K562 (cell line): ENCODE results near the gene PARP4. TPM values are rescaled to one million over a fixed set of nuclear protein-coding genes. Genes with fewer than 3 reads are reported as not detected.

Experiments used
- ATF1 ChIP-seq, 2 experiments: fragments of 450-650 bp in 1 of 2; IDR thresholded peaks; 2 replicates each; pipeline ENCODE4 v1.6.1; 2016; ENCODE audit warnings: missing compliant biosample characterization in 1 of 2, missing genetic modification characterization in 1 of 2
- CC2D1A ChIP-seq: fragments of 450-650 bp; IDR thresholded peaks from 2 replicates; pipeline ENCODE4 v1.6.1; 2017; ENCODE audit warnings: mild to moderate bottlenecking
- CHD4 ChIP-seq: fragments of 200-600 bp; sonication (generic); IDR thresholded peaks from 3 replicates; pipeline ENCODE4 v1.6.1; 2012; ENCODE audit warnings: low read depth, mild to moderate bottlenecking, mixed read lengths, low read length, inconsistent platforms; ENCODE audit not compliant: insufficient read depth, insufficient replicate concordance, poor library complexity, severe bottlenecking
- FOXA3 ChIP-seq, 2 experiments: fragments of 450-650 bp in 1 of 2; sonication (generic) in 1 of 2; formaldehyde crosslinking; IDR thresholded peaks in 1 of 2; conservative IDR thresholded peaks in 1 of 2; 2 replicates each; pipeline versions ENCODE4 v1.4.0 to v1.8.0; 2020 to 2022; ENCODE audit warnings: mild to moderate bottlenecking in 2 of 2, missing genetic modification reagents in 1 of 2
- HDAC6 ChIP-seq: IDR thresholded peaks from 2 replicates; pipeline ENCODE4 v1.6.1; 2012; ENCODE audit warnings: low read depth, mild to moderate bottlenecking, control low read depth, inconsistent platforms, low read length, moderate library complexity
- KDM5B ChIP-seq: fragments of 200-600 bp; sonication (generic); IDR thresholded peaks from 2 replicates; pipeline ENCODE4 v1.6.1; 2012; ENCODE audit warnings: low read depth, mild to moderate bottlenecking, moderate library complexity, low read length, control low read depth, inconsistent platforms; ENCODE audit not compliant: insufficient replicate concordance
- MTA3 ChIP-seq: fragments of 450-650 bp; formaldehyde crosslinking; IDR thresholded peaks from 2 replicates; pipeline ENCODE4 v1.6.1; 2017; ENCODE audit warnings: mild to moderate bottlenecking, borderline replicate concordance
- MXI1 ChIP-seq: IDR thresholded peaks from 2 replicates; pipeline ENCODE4 v1.6.1; 2011; ENCODE audit warnings: low read depth, mild to moderate bottlenecking, improper control_type of control experiment, low read length
- NCOA2 ChIP-seq, 2 experiments: fragments of 450-650 bp; IDR thresholded peaks; 2 replicates each; pipeline ENCODE4 v1.6.1; 2018; ENCODE audit warnings: mild to moderate bottlenecking in 2 of 2, moderate library complexity in 1 of 2; ENCODE audit not compliant: partially characterized antibody in 2 of 2
- NEUROD1 ChIP-seq: fragments of 150-350 bp; IDR thresholded peaks from 2 replicates; pipeline ENCODE4 v1.6.1; 2014; ENCODE audit warnings: borderline replicate concordance, low read length, low read depth; ENCODE audit not compliant: partially characterized antibody
- PHF8 ChIP-seq: fragments of 200-600 bp; sonication (generic); IDR thresholded peaks from 2 replicates; pipeline ENCODE4 v1.6.1; 2012; ENCODE audit warnings: mixed run types, mild to moderate bottlenecking, inconsistent platforms, low read length, moderate library complexity, borderline replicate concordance
- POLR2H ChIP-seq: IDR thresholded peaks from 2 replicates; pipeline ENCODE4 v1.6.1; 2016; ENCODE audit warnings: missing genetic modification characterization, low read depth, mild to moderate bottlenecking, control low read depth, missing compliant biosample characterization, moderate library complexity
- RAD51 ChIP-seq: fragments of 450-650 bp; IDR thresholded peaks from 2 replicates; pipeline ENCODE4 v1.7.1; 2016; ENCODE audit warnings: low read depth, mild to moderate bottlenecking, borderline replicate concordance
- ZBTB1 ChIP-seq: sonication (generic); formaldehyde crosslinking; IDR thresholded peaks from 2 replicates; pipeline ENCODE4 v1.8.1; 2023; ENCODE audit warnings: missing genetic modification reagents, low read depth, mild to moderate bottlenecking, borderline replicate concordance
- ZBTB9 ChIP-seq: fragments of 450-650 bp; formaldehyde crosslinking; IDR thresholded peaks from 2 replicates; pipeline ENCODE4 v1.4.0; 2020; ENCODE audit warnings: mild to moderate bottlenecking, moderate library complexity
- ZNF3 ChIP-seq: fragments of 250-450 bp; sonication (Bioruptor Pico); IDR thresholded peaks from 2 replicates; pipeline ENCODE4 v1.5.0; 2021; ENCODE audit warnings: mild to moderate bottlenecking, moderate library complexity
- ZNF644 ChIP-seq: fragments of 200-800 bp; sonication (Bioruptor generic); IDR thresholded peaks from 2 replicates; pipeline ENCODE4 v1.6.1; 2016; ENCODE audit warnings: low read depth, missing genetic modification characterization, missing compliant biosample characterization
- polyA plus RNA-seq, 8 experiments: library from polyadenylated mRNA; depleted of rRNA in 4 of 8; stranded (reverse) in 5 of 8; unstranded in 3 of 8; fragments of >200 nt; fragmentation: Nextera tagmentation in 2 of 8; fragmentation: Illumina TruSeq in 1 of 8; extraction: Ambion mirVana in 2 of 8; extraction: Trizol in 1 of 8; gene quantifications; 2 replicates each; pipeline versions ENCODE4 v1.2.1 to v1.2.3, GENCODE V29; 2011 to 2014; ENCODE audit warnings: inconsistent platforms in 1 of 8, missing spikeins in 1 of 8
- total RNA-seq, 7 experiments: library from RNA; depleted of rRNA in 6 of 7; stranded (reverse); fragments of >200 nt in 6 of 7; fragmentation: Illumina TruSeq in 2 of 7; extraction: Trizol in 2 of 7; gene quantifications; 2 replicates each; pipeline versions ENCODE4 v1.2.1 to v1.2.3, GENCODE V29; 2011 to 2021; ENCODE audit warnings: low replicate concordance in 1 of 7
- TF ChIP-seq, protein P1 (sequence below): IDR thresholded peaks from 2 replicates; pipeline ENCODE4 v1.6.1; 2011; ENCODE audit warnings: borderline replicate concordance, low read depth, mild to moderate bottlenecking, moderate library complexity, low read length; ENCODE audit not compliant: insufficient read depth, poor library complexity, severe bottlenecking
- TF ChIP-seq, protein P2 (sequence below): IDR thresholded peaks from 3 replicates; pipeline ENCODE4 v1.6.1; 2011; ENCODE audit warnings: borderline replicate concordance, mild to moderate bottlenecking; ENCODE audit not compliant: insufficient read length, insufficient read depth
- TF ChIP-seq, protein P3 (sequence below), 2 experiments: fragments of 450-650 bp in 1 of 2; sonication (generic) in 1 of 2; formaldehyde crosslinking in 1 of 2; IDR thresholded peaks in 1 of 2; conservative IDR thresholded peaks in 1 of 2; 2 replicates each; pipeline versions ENCODE4 v1.6.1 to v1.8.1; 2016 to 2023; ENCODE audit warnings: mild to moderate bottlenecking in 2 of 2, moderate library complexity in 2 of 2, inconsistent platforms in 1 of 2, missing genetic modification reagents in 1 of 2

Gene PARP4
- total and polyA plus RNA-seq, 9 of the 15 experiments (the other 6 are each of a cell fraction or from before 2014, with no cell fraction given), result 6.3 to 26.3 (median 18.8) TPM

DNA sequence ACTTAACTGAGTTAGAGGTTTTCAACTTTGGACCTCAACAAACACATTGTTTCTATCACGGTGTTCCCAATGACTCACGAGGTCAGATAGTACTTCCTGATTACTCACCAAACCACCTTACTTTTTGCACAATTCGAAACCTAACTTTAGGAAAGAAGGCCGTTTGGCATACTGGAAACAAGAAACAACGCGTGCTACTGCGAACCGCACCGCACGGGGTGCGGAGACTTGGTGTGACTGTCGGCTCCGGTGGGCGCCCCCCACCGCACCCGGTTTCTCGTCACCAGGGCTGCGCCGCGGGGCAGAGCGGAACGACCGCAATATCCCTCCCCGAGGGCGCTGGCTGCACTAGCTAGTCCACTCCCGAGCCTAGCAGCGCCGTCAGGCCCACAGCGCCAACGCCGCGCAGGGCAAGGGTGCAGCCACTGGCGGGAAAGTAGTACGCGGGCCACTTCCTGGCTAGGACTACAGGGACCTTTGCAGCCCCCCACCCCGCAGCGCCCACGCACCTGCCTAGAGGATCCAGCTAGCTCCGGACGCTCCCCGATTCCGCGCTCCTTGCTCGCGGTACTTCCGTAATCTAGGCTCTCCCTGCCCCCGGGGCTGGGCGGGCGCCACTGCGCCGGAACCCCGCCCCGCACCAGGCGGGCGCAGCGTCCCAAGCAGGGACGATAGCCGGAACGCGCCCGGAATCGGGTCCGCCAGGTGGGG lies at the start of gene PARP4 (continued):
- TF ChIP-seq, protein P1, sequence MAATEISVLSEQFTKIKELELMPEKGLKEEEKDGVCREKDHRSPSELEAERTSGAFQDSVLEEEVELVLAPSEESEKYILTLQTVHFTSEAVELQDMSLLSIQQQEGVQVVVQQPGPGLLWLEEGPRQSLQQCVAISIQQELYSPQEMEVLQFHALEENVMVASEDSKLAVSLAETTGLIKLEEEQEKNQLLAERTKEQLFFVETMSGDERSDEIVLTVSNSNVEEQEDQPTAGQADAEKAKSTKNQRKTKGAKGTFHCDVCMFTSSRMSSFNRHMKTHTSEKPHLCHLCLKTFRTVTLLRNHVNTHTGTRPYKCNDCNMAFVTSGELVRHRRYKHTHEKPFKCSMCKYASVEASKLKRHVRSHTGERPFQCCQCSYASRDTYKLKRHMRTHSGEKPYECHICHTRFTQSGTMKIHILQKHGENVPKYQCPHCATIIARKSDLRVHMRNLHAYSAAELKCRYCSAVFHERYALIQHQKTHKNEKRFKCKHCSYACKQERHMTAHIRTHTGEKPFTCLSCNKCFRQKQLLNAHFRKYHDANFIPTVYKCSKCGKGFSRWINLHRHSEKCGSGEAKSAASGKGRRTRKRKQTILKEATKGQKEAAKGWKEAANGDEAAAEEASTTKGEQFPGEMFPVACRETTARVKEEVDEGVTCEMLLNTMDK, result no peak
- no peak for TF ChIP-seq RAD51
- peak; percentile 61; the same call in 1 of the 2 replicates for TF ChIP-seq MTA3
- TF ChIP-seq FOXA3 (CRISPR knock-in tag; conservative IDR thresholded peaks at IDR 0.05 in 1 of 2, IDR thresholded peaks at IDR 0.05 in 1 of 2), result no peak
- TF ChIP-seq, protein P2, sequence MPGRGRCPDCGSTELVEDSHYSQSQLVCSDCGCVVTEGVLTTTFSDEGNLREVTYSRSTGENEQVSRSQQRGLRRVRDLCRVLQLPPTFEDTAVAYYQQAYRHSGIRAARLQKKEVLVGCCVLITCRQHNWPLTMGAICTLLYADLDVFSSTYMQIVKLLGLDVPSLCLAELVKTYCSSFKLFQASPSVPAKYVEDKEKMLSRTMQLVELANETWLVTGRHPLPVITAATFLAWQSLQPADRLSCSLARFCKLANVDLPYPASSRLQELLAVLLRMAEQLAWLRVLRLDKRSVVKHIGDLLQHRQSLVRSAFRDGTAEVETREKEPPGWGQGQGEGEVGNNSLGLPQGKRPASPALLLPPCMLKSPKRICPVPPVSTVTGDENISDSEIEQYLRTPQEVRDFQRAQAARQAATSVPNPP, result no peak
- peak; percentile 80 for TF ChIP-seq ZBTB1
- no peak for TF ChIP-seq NEUROD1
- TF ChIP-seq ZNF3 (CRISPR knock-in tag), result no peak
- TF ChIP-seq, protein P3, sequence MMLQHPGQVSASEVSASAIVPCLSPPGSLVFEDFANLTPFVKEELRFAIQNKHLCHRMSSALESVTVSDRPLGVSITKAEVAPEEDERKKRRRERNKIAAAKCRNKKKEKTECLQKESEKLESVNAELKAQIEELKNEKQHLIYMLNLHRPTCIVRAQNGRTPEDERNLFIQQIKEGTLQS (IDR thresholded peaks at IDR 0.05), result peak; percentile 78
- TF ChIP-seq, protein P3 (CRISPR knock-in tag; conservative IDR thresholded peaks at IDR 0.05), result no peak
- peak; percentile 75 for TF ChIP-seq ATF1 (CRISPR knock-in tag; IDR thresholded peaks at IDR 0.05)
- TF ChIP-seq ATF1 (tag; IDR thresholded peaks at IDR 0.05), result peak; percentile 91
- no peak for TF ChIP-seq MXI1
- peak; percentile 97 for TF ChIP-seq PHF8
- TF ChIP-seq CC2D1A, result no peak
- TF ChIP-seq NCOA2 (IDR thresholded peaks at IDR 0.05; ENCODE audit: partially characterized antibody in 2 of 2), result no peak
- no peak for TF ChIP-seq CHD4
- TF ChIP-seq ZBTB9 (CRISPR knock-in tag), result no peak
- peak; percentile 44 for TF ChIP-seq POLR2H
- TF ChIP-seq KDM5B, result peak; percentile 76
- TF ChIP-seq HDAC6, result no peak
- TF ChIP-seq ZNF644 (tag), result no peak
